C4-2B (cell line): Measurements from ENCODE around the gene SLC14A1.

Source experiments
- ZFX ChIP-seq: fragments of 450-650 bp; IDR thresholded peaks from 2 replicates; pipeline ENCODE4 v1.6.1; 2017
- TF ChIP-seq, protein P1 (sequence below): fragments of 450-650 bp; conservative IDR thresholded peaks from 2 replicates; pipeline ENCODE4 v1.5.1; 2017; ENCODE audit warnings: mild to moderate bottlenecking

DNA sequence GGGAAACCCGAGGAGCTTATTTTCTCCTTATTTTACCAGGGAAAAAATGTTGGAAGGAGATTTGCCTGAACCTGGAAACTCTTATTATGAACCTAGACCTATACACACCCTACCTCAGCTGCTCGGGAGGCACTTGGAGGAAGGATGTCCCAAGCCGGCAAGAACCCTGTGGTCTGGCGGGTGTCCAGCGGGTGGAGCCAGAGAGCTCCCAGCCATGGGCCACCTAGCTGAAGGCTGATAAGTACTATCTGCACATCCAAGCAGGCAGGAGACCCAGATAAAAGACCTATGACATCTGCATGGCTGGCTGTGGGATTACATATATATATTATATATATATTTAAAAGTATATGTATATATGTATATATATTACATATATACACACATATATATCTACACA lies 1.1 kb upstream of the SLC14A1 start:
- TF ChIP-seq, protein P1, sequence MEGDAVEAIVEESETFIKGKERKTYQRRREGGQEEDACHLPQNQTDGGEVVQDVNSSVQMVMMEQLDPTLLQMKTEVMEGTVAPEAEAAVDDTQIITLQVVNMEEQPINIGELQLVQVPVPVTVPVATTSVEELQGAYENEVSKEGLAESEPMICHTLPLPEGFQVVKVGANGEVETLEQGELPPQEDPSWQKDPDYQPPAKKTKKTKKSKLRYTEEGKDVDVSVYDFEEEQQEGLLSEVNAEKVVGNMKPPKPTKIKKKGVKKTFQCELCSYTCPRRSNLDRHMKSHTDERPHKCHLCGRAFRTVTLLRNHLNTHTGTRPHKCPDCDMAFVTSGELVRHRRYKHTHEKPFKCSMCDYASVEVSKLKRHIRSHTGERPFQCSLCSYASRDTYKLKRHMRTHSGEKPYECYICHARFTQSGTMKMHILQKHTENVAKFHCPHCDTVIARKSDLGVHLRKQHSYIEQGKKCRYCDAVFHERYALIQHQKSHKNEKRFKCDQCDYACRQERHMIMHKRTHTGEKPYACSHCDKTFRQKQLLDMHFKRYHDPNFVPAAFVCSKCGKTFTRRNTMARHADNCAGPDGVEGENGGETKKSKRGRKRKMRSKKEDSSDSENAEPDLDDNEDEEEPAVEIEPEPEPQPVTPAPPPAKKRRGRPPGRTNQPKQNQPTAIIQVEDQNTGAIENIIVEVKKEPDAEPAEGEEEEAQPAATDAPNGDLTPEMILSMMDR, result peak; percentile 76
- TF ChIP-seq ZFX, result no peak
